Measurements from ENCODE around the gene FARP1.

The FARP1 gene

GRCh38 chr13:98142380-98143156 lies at the start of gene FARP1:
Gene FARP1, plus strand, starts transcription at chr13:98143094. Its CDS starts 70,149 bp downstream, at chr13:98213243.
- DNase-seq, result peak; percentile 79

DNA sequence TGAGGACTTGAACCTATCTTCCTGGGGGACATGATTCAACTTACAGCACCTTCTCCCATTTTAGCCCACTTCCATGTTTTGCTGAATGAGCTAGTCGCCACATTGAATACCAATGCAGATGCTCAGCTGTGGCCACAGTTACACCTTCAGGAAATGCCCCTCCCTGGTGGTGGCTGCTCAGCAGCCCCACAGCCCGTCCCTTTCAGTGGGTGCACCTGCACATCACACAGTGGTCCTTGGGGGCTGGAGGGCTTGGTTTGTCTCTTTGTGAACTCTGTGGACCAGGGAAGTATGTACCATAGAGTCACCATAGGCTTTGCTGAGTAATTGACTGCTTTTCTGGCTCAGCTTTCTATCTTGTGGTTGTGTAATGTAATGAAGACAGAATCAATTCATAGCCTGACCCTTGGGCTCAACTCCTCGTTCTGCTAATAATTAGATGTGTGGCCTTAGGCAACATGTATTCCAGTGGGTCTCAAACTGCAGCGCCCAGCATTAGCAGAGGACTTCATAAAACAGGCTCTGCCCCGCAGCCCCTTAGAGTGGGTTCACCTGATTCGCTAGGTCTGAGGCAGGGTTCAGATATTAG lies 48.1 kb upstream of the FARP1 start:
- no peak for DNase-seq

DNA sequence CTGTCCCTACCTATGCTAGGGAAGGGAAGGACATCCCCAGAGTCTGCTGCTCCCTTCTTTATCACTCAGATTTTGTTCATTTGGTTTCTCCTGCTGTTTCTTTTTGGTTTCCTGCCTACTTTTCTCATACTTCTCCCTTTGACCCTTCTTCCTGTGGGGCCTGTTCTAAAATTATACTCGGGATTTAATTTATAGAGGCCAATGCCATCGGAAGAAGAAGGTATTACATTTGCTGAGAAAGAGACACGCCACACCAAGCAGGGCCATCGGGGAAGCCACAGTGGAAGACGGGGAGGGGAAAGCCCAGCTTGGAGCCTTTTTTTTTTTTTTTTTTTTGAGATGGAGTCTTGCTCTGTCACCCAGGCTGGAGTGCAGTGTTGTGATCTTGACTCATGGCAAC lies 46.8 kb upstream of the FARP1 start:
- DNase-seq, result no peak

- DNase-seq, result no peak
Measured at GRCh38 chr13:98097749-98098148, 45.1 kb upstream of the FARP1 start.

DNA sequence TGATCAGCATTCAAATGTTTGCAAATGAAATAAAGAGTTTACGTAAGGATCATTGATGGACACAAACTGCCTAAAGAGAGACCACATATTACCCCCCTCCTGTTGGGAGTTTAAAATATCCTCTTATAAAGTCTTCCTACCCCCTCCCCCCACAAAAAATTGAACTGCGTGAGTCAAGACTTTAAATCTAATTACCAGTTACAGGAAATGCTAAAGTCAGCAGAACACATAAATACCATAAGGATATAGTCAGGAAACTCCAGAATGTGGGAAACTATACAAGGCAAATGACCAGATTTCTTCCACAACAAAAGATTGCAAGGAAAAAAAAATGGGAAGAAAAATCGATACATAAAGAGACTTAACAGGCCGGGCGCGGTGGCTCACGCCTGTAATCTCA lies 44.4 kb upstream of the FARP1 start:
- no peak for DNase-seq

DNA sequence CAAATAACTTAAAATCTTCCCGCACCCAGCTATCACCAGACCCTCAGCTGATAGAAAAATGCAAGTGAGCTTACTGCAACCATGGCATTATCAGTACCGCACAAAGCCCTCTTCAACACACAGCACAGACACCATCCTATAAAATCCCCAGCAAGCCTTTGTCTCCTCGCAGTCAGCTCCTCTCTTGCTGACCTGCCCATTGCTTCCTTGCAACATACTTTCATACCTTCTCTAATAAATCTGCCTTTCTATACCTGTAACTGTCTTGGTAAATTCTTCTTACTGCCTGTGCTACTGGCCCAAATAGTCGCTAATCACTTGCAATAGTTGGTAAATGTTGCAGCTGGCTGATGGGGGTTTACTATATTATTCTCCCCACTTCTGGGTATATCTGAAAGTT lies 43.3 kb upstream of the FARP1 start:
- no peak for DNase-seq

- DNase-seq, result no peak
Measured at GRCh38 chr13:98100481-98100880, 42.4 kb upstream of the FARP1 start.

GRCh38 chr13:98103531-98103930 lies 39.4 kb upstream of the FARP1 start:
- no peak for DNase-seq

- DNase-seq, result no peak
Measured at GRCh38 chr13:98103942-98104880, 38.7 kb upstream of the FARP1 start.

- DNase-seq, result no peak
Measured at GRCh38 chr13:98105929-98106336, 37.0 kb upstream of the FARP1 start.

DNA sequence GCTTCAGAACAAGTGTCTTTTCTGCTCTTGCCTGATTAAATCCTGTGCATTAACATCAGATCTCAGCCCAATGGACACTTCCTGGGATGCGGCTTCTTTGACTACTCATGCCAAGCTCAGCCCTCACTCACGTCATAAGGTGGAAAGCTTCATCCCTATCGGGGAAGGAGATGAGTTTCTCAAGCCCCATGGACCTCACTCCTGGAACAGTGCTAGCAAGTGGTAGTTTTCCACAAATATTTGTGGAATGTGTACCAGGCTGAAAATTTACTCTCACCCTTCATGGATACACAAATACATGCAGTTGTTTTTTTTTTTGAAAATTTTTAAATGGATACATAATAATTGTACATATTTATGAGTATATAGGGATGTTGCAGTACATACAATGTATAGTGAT lies 34.6 kb upstream of the FARP1 start:
- no peak for DNase-seq

- DNase-seq, result no peak
Measured at GRCh38 chr13:98109226-98109853, 33.6 kb upstream of the FARP1 start.

- no peak for DNase-seq
Measured at GRCh38 chr13:98110749-98111148, 32.1 kb upstream of the FARP1 start.

DNA sequence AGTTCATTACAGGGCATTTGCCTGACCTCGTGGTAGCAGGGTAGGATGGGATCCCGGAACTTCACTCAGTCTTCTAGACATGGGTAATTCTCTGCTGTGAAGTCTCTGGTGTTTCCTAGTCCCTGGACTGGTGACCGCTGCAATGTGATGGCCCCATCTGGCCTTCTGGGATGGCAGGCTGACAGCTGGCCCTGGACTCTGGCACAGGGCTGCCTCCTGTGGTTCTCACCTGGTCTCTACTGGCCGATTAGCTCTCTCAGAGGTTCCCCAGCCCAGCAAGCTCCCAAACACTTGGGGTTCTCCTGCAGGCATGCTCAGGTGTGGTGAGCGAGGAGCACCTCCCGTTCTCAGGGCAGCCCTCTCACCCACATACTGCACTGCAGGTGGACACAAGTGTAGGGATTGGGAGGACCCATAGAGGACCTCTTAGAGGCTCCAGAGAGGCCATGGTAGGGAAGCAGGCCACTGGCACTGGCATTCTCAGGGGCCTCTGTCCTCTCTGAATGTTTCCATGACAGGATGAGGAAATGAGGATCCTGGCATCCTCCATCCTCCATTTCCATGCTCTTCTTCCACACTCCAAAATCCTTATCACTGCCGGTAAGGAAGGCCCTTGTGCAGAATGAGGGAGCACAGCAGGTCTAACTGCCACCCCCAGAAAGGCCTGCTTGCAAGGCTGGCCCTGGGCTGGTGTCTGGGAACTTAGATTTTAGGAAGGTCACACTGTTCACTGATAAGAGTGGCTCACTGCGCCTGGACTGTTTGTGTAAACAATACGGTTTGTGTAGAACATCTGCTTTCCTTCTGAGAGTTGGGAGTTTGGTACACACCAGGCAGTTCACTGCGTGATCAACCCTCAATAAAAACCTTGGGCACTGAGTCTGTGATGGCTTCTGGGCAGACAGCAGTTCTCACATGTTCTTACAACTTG lies 31.5 kb upstream of the FARP1 start:
- DNase-seq, result no peak

DNA sequence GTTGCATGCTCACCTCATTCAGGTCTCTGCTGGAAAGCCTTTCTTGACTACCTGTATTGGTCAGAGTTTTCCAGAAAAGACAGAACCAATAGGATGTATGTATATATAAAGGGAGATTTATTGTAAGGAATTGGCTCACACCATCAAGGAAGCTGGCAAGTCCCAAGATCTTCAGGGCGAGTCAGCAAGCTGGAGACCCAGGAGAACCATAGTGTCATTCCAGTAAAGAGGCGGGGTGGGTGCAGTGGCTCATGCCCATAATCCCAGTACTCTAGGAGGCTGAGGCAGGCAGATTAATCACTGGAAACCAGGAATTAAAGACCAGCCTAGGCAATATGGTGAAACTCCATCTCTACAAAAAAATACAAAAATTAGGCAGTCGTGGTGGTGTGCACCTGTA lies 30.4 kb upstream of the FARP1 start:
- no peak for DNase-seq

DNA sequence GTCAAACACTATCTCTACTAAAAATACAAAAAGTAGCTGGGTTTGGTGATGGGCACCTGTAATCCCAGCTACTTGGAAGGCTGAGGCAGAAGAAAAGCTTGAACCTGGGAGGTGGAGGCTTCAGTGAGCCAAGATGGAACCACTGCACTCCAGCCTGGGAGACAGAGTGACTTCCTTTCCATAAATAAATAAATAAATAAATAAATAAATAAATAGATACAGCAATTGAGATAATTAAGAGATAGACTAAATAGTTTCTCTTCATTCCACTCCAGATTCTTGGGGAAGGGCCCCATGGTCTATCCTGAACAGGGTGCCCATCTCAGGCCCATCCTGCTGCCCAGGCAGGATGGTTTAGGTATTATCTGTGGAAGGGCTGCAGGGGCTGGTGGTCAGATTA lies 24.0 kb upstream of the FARP1 start:
- no peak for DNase-seq

DNA sequence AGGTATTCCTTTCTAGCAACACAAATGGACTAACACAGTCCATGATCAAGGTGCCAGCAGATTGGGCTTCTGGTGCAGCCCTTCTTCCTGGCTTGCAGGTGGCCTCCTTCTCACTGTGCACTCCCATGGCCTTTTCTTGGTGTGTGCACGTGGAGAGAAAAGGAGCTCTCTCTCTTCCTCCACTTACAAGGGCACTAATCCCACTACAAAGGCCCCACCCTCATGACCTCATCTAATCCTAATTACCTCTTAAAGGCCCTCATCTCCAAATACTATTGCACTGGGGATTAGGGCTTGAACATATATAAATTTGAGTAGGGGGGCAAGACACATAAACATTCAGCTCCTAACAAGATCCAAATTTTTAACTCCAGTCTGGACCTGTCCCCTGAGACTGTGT lies 19.7 kb upstream of the FARP1 start:
- no peak for DNase-seq

DNA sequence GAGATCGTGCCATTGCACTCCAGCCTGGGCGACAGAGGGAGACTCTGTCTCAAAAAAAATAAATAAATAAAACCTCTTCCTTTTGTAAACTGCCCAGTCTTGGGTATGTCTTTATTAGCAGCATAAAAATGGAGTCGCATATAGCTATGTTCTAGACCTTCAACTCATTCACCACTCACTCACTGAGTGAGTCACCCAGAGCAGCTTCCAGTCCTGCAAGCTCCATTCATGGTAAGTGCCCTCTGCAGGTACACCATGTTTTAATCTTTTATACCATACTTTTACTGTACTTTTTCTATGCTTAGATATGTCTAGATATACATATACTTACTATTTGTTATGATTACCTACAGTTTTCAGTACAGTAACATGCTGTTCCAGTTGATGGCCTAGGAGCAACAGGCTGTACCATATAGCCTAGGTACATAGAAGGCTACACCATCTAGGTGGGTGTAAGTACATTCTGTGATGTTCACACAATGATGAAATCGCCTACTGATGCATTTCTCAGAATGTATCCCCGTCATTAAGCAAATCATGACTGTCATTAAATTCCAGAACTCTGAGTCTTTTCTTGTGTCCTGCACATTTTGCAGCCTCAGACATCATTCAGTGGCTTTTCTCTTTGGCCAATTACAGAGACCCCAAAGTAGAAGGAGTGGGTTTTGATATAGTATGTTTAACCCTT lies 13.7 kb upstream of the FARP1 start:
- DNase-seq, result no peak

DNA sequence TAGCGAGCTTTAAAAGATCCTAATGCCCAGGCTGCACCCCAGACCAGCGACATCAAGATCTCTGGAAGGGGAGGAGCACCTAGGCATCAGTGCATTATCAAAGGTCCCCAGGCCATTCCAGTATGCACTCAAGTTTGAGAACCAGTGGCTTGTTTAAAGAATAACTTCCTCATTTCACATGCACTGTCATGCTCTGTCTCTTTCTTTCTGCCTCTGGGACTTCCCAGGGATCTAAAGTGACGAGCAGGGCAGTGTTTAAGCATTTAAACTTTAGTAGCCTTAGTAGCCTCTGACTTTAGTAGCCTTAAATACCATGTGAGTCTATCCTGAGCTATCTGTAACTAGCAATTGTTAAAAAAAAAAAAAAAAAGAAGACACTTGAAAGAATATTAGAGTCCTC lies 8.9 kb upstream of the FARP1 start:
- no peak for DNase-seq

- DNase-seq, result no peak
Measured at GRCh38 chr13:98134901-98135300, 8.0 kb upstream of the FARP1 start.

GRCh38 chr13:98141091-98141490 lies 1.8 kb upstream of the FARP1 start:
- DNase-seq, result no peak
